GM10248 (cell line): ENCODE data around the gene TOX2.

ENCODE experiments used
- CTCF ChIA-PET: fragments of 300-600 bp; sonication (Branson Sonifier 250); formaldehyde crosslinking; extraction: SDS; loops from one replicate; lab custom pipeline; 2021; ENCODE audit warnings: antibody characterized with exemption; lab: Yijun Ruan, JAX
- POLR2A ChIA-PET: fragments of 350-650 bp; sonication (Branson Sonifier 250); formaldehyde crosslinking; extraction: SDS; loops from one replicate; lab custom pipeline; 2020; ENCODE audit warnings: antibody characterized with exemption; lab: Yijun Ruan, JAX
- DNase-seq: peaks from one replicate; pipeline ENCODE4 v3.0.0; 2012; ENCODE audit errors: extremely low spot score
- TF ChIP-seq, protein P1 (sequence below): IDR thresholded peaks from 2 replicates; pipeline ENCODE4 v1.5.1; 2012; ENCODE audit warnings: mild to moderate bottlenecking, low read depth; ENCODE audit errors: extremely low read depth, missing control alignments, control extremely low read depth

The TOX2 gene

DNA sequence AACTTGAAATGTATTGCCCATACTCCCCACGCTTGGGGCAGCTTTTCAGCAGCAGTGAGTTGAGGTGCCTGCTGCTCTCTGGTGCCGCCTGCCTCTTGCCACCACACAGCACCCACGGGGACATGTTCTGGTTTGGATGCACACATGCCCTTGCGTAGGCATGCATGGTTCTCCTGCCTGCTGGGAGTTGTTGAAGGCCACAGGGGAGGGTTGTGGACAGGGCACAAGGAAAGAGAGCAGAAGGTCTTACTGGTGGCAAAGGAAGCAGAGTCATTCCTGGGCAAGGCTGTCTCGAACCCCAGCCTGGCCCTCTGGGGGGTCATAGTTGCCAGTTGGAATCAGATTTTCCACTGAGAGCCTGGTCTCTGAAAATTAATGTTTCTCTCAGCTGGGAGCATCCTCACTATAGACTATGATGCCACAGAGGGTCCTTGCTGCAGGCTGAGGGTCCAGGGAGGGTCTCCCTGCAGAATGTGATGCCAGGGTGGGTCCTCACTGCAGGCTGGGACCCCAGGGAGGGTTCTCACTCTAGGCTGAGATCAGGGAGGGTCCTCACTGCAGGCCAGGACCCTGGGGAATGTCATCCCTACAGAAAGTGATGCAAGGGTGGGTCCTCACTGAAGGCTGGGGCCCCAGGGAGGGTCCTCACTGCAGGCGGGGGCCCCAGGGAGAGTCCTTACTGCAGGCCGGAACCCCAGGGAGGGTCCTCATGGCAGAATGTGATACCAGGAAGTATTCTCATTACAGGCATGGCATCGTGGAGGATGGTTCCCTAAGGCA, 59.2 kb downstream of the TOX2 start:
- TF ChIP-seq, protein P1, sequence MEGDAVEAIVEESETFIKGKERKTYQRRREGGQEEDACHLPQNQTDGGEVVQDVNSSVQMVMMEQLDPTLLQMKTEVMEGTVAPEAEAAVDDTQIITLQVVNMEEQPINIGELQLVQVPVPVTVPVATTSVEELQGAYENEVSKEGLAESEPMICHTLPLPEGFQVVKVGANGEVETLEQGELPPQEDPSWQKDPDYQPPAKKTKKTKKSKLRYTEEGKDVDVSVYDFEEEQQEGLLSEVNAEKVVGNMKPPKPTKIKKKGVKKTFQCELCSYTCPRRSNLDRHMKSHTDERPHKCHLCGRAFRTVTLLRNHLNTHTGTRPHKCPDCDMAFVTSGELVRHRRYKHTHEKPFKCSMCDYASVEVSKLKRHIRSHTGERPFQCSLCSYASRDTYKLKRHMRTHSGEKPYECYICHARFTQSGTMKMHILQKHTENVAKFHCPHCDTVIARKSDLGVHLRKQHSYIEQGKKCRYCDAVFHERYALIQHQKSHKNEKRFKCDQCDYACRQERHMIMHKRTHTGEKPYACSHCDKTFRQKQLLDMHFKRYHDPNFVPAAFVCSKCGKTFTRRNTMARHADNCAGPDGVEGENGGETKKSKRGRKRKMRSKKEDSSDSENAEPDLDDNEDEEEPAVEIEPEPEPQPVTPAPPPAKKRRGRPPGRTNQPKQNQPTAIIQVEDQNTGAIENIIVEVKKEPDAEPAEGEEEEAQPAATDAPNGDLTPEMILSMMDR, result no peak
- POLR2A ChIA-PET, result no interaction called here
- CTCF ChIA-PET, result interaction anchor here (1.1 to 1.6 kb wide), 3 partner anchors 8 to 435 kb away, joined by 3 to 6 read pairs (median 4); no protein-coding TSS in a partner anchor
- no peak for DNase-seq

DNA sequence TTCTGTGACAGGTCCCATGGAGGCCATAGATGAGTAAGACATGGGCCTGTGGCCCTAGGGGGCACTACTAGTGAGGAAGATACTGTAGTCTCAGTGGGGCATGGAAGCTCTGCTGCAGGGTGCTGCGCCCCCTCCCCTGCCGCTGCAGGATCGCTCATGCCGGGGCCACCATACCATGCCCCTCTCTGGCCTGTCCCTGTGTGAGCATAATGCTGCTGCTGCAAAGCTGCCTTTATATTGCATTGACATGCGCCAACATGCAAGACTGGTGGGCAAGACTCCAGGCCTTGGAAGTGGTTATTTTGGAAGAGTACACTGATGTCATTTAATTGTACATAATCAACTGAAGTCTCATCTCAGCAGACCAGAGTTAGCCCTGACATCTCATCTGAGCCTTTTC, 60.0 kb downstream of the TOX2 start:
- TF ChIP-seq, protein P1, result no peak
- POLR2A ChIA-PET, result no interaction called here
- no peak for DNase-seq
- CTCF ChIA-PET, result interaction anchor here (1.1 kb wide), 1 partner anchor 20 kb away, joined by 3 read pairs; no protein-coding TSS in a partner anchor

DNA sequence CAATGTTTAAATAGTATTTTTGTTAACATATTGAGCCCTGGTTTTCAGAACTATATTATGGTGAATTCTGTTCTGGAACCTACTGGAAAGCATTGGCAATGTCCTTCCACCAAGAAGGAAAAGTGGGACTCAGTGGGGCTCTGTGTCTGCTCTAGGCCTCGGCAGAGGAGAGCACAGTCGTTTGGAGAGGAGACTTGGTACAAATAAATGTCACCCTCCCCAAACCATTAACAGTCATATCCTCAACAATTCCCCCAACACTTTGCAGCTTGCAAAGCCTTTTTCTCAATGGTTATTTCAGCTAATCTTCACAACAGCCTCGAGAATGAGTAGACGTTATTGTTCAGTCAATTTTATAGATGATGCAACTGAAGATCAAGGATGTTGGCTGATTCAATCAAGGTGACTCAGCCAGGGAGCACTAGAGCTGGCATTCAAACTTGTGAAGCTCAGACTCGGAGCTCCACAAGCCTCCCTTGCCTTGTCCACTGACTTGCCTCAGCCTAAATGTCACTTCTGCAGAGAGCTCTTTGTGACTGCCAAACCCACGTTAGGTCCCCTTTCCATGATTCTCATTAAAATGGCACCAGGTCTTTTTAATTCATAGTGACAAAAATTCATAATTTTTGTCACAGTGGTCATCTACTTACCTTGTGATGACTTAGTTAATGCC, 60.6 kb downstream of the TOX2 start:
- TF ChIP-seq, protein P1, result no peak
- CTCF ChIA-PET, result interaction anchor here (1.1 kb wide), 1 partner anchor 21 kb away, joined by 3 read pairs; no protein-coding TSS in a partner anchor
- POLR2A ChIA-PET, result no interaction called here
- DNase-seq, result no peak

DNA sequence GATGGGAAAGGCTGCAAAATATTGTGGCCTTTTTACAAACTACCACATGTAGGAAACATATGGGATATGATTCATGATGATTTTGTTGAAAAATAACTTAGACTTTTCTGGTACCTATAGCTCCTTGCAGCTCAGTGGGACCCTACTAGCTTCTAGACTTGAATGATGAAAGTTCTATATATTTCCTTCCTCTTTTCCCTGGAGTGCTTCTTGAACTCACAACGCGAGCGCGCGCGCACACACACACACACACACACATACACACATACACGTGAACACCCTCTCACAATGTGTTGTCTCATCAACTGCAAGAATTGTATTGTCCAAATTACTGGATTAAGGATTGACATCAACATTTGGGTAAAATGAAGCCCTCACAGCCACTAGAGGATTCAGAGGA, 61.9 kb downstream of the TOX2 start:
- POLR2A ChIA-PET, result no interaction called here
- DNase-seq, result no peak
- TF ChIP-seq, protein P1, result no peak
- CTCF ChIA-PET, result interaction anchor here (0.8 to 1.0 kb wide), 2 partner anchors 104 to 227 kb away, joined by 3 read pairs; no protein-coding TSS in a partner anchor

DNA sequence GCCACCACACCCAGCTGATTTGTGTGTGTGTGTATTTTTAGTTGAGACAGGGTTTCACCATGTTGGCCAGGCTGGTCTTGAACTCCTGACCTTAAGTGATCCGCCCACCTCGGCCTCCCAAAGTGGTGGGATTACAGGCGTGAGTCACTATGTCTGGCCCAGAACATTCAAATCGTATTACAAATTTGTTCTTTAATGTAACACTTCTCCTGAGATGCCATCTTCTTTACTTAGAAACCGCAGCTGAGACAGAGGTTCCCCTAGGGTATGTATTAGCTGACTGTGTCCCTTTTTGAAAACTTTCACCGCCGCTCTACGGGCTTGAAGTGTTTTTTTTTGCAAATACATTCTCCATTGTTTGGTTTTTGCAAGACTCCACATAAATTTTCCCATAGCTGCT, 62.6 kb downstream of the TOX2 start:
- ChIA-PET POLR2A (no interaction called here), CTCF (interaction anchor here (1.1 to 2.8 kb wide), 5 partner anchors 11 to 47 kb away, joined by 3 to 11 read pairs (median 4); no protein-coding TSS in a partner anchor)
- TF ChIP-seq, protein P1, result no peak

DNA sequence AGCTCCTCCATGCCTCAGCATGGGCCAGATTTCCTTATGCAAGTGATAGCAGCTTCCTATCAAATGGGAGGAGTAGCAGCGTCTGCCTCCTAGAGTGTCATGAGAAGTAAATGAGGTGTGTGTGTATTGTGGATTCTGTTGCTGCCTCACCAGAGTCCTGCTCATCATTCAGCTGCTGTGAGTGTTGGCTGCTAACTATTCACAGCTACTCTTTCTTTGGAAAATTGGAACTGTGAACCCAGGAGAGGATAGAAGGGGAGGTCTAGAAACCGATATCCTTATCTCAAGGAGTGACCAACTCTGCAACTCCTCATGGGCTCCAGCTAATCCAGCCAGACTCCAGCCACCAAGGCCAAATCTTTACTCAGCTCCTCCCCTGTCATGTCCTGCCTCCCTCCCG, 63.3 kb downstream of the TOX2 start:
- ChIA-PET POLR2A (interaction anchor here (0.6 kb wide), 1 partner anchor 34 kb away, joined by 3 read pairs; no protein-coding TSS in a partner anchor), CTCF (interaction anchor here (0.8 to 2.8 kb wide), 12 partner anchors 12 to 227 kb away, joined by 3 to 11 read pairs (median 4); no protein-coding TSS in a partner anchor)
- DNase-seq, result no peak
- TF ChIP-seq, protein P1, result no peak

More for the DNA sequence above, 62.6 kb downstream of the TOX2 start:
- DNase-seq, result no peak
